Osteocyte (in vitro differentiated cells): ENCODE results near the gene ERICH2. TPM values are rescaled to one million over a fixed set of nuclear protein-coding genes. Genes with fewer than 3 reads are reported as not detected.
"Not testable (repeated sequence)": the region's sequence is repeated elsewhere in the genome, so short reads cannot be mapped to it uniquely, and the experiment has no call there.

ENCODE experiments used
- DNase-seq: peaks from one replicate; pipeline ENCODE4 v3.0.0; 2021; ENCODE audit warnings: mixed read lengths; ENCODE audit not compliant: unreplicated experiment; ENCODE audit errors: extremely low spot score
- H3K27ac Mint-ChIP-seq: one replicate; pipeline ENCODE4 v1.8.0; 2021; ENCODE audit warnings: mild to moderate bottlenecking, mixed read lengths; ENCODE audit not compliant: unreplicated experiment
- H3K27me3 Mint-ChIP-seq: one replicate; pipeline ENCODE4 v1.8.0; 2021; ENCODE audit warnings: mixed read lengths; ENCODE audit not compliant: unreplicated experiment
- H3K36me3 Mint-ChIP-seq: one replicate; pipeline ENCODE4 v1.8.0; 2021; ENCODE audit warnings: mixed read lengths; ENCODE audit not compliant: unreplicated experiment
- H3K4me1 Mint-ChIP-seq: one replicate; pipeline ENCODE4 v1.8.0; 2021; ENCODE audit warnings: mixed read lengths; ENCODE audit not compliant: unreplicated experiment
- H3K4me3 Mint-ChIP-seq: one replicate; pipeline ENCODE4 v1.8.0; 2021; ENCODE audit warnings: mild to moderate bottlenecking, moderate library complexity, mixed read lengths; ENCODE audit not compliant: unreplicated experiment
- H3K9me3 Mint-ChIP-seq: one replicate; pipeline ENCODE4 v1.8.0; 2021; ENCODE audit warnings: mixed read lengths; ENCODE audit not compliant: unreplicated experiment
- total RNA-seq: library from RNA; stranded (reverse); gene quantifications from 2 replicates; pipeline ENCODE4 v1.2.1, GENCODE V29; 2021
- TF ChIP-seq, protein P1 (sequence below): fragments of 200-600 bp; sonication (generic); IDR thresholded peaks from 2 replicates; pipeline ENCODE4 v1.5.0; 2021; ENCODE audit warnings: antibody characterized with exemption, mild to moderate bottlenecking, moderate library complexity

ERICH2 gene
- total RNA-seq, 1 donor from 2014 or later: not detected

DNA sequence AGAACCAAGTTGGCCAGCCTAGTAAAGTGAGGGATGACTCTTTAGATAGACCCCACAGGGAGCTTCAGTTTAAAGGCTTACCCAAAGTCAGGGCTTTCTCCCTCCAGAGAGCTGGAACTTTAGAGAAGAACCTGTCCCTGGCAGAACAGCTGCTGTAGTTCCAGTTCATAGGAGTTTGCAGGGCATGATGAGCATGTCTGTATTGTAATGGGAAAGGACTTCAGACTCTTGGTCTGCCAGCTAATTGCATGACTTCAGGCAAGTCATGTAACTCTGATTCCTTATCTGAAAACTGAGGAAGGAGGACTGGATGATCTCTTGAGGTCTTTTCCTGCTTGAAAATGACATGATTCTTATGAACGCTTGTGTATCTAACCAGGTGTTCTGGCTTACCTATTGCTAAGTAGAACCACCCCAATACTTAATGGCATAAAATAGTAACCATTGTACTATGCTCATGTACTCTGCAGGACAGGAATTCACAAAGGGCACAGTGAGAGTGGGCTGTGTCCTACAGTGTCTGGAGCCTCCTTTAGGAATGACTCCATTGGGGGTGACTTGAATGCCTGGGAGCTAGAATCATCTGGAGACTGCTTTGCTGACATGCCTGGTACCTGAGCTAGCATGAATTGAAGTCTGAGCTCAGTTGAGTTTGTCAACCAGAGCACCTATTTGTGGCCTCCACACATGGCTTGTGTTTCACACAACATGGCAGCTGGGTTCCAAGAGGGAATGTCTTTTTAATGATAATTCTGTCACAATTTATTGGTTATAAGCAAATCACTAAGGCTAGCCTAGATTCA is 36.2 kb upstream of the ERICH2 start:
- H3K4me3 Mint-ChIP-seq: no peak overlapping the region
- no peaks in the 10 kb centered on the region for H3K36me3 Mint-ChIP-seq
- TF ChIP-seq, protein P1, sequence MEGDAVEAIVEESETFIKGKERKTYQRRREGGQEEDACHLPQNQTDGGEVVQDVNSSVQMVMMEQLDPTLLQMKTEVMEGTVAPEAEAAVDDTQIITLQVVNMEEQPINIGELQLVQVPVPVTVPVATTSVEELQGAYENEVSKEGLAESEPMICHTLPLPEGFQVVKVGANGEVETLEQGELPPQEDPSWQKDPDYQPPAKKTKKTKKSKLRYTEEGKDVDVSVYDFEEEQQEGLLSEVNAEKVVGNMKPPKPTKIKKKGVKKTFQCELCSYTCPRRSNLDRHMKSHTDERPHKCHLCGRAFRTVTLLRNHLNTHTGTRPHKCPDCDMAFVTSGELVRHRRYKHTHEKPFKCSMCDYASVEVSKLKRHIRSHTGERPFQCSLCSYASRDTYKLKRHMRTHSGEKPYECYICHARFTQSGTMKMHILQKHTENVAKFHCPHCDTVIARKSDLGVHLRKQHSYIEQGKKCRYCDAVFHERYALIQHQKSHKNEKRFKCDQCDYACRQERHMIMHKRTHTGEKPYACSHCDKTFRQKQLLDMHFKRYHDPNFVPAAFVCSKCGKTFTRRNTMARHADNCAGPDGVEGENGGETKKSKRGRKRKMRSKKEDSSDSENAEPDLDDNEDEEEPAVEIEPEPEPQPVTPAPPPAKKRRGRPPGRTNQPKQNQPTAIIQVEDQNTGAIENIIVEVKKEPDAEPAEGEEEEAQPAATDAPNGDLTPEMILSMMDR: no peak
- no peak overlapping the region for H3K27ac Mint-ChIP-seq
- H3K4me1 Mint-ChIP-seq: peaks cover 4% of the 10 kb centered on the region
- no peaks in the 10 kb centered on the region for H3K9me3 Mint-ChIP-seq
- DNase-seq: no peak
- H3K27me3 Mint-ChIP-seq: peaks cover 26% of the 10 kb centered on the region

DNA sequence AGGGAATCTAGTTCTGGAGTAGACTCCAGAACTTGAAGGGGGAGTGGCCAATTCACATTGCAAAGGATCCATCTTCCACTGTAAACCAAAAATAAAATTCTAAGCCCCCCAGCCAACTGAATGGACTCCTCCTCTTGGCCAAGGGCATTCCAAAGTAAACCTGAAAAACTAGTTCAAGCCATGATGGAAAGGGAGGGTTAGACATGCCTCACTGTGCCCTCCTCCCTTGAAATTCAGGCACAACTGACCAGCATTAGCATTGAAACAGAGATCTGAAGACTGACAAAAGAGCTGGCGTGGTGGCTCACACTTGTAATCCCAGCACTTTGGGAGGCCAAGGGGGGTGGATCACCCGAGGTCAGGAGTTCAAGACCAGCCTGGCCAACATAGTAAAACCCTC is 35.6 kb upstream of the ERICH2 start:
- not testable (repeated sequence) for H3K36me3 Mint-ChIP-seq, H3K27ac Mint-ChIP-seq, DNase-seq, H3K9me3 Mint-ChIP-seq, H3K4me3 Mint-ChIP-seq
- peaks cover 20% of the 10 kb centered on the region for H3K27me3 Mint-ChIP-seq
- H3K4me1 Mint-ChIP-seq: peaks cover 10% of the 10 kb centered on the region

DNA sequence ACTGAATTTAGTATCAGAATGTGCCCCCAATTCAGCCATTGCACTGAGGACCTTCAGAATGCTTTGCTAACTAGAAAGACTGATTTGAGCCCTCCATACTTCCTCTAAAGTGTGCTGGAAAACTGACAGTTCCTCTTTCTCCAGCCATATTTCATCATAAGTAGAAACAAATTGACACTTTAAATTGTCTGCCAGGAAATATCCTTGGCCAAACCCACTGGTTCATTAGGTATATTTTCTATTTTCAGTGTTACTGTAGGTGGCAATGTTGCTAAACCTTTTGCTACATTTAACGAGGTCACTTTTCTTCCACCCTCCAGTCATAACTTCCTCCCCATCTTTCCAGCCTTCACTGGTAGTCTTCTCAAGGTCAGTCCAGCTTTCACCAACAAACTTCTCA is 33.5 kb upstream of the ERICH2 start:
- Mint-ChIP-seq H3K36me3 (no peaks in the 10 kb centered on the region), H3K27ac (no peak overlapping the region), H3K4me3 (no peak overlapping the region), H3K27me3 (peaks cover 15% of the 10 kb centered on the region), H3K9me3 (no peaks in the 10 kb centered on the region), H3K4me1 (peaks cover 11% of the 10 kb centered on the region)
- no peak for DNase-seq
- TF ChIP-seq, protein P1: no peak

DNA sequence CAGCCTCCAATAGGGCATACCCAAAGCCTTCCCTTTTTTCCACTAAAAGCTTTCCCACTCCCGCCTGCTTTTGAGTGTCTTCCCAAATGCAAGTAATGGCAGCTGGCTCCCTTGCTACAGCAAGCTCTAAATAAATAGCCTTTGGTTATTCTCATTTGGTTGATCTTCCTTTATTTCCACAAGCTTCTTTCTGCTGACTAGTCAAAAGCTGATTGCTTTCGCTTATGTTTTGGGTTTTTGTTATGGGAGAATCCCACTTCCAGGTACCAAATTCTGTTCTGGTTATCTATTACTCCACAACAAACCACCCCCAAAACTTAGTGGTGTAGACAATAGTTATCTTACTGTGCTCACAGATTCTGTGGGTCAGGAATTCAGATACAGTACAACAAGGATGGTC is 32.8 kb upstream of the ERICH2 start:
- no peaks in the 10 kb centered on the region for H3K9me3 Mint-ChIP-seq
- H3K27me3 Mint-ChIP-seq: peaks cover 14% of the 10 kb centered on the region
- H3K27ac Mint-ChIP-seq: no peak overlapping the region
- DNase-seq: no peak
- TF ChIP-seq, protein P1: no peak
- H3K4me1 Mint-ChIP-seq: peaks cover 11% of the 10 kb centered on the region
- H3K36me3 Mint-ChIP-seq: no peaks in the 10 kb centered on the region
- no peak overlapping the region for H3K4me3 Mint-ChIP-seq

DNA sequence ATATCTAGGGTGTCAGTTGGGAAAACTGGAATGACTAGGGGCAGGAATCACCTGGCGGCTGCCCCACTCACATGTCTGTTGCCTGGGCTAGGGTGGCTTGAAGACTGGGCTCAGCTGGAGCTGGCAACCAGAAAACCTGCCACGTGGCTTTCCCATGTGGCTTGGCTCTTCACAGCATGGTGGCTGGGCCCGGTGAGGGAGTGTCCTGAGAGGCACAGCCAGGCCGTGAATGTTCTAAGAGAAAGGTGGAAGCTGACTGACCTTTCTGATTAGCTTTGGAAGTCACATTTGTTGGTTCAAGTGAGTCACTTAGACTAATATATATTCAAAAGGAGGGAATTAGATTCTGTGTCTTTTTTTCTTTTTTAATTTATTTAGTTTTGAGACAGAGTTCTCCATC is 32.4 kb upstream of the ERICH2 start:
- H3K36me3 Mint-ChIP-seq: no peaks in the 10 kb centered on the region
- no peak overlapping the region for H3K27ac Mint-ChIP-seq
- no peaks in the 10 kb centered on the region for H3K9me3 Mint-ChIP-seq
- H3K4me3 Mint-ChIP-seq: no peak overlapping the region
- TF ChIP-seq, protein P1: no peak
- H3K4me1 Mint-ChIP-seq: peaks cover 11% of the 10 kb centered on the region
- no peak for DNase-seq
- peaks cover 12% of the 10 kb centered on the region for H3K27me3 Mint-ChIP-seq
